Activated naive CD8-positive, alpha-beta T cell treated with anti-CD3 and anti-CD28 coated beads, Interleukin-2, amount 50 U/mL, for 16 hours (primary cell): ENCODE measurements around the gene CEP250.
"Not testable (repeated sequence)": the region's sequence is repeated elsewhere in the genome, so short reads cannot be mapped to it uniquely, and the experiment has no call there.

Experiments
- DNase-seq: peaks from one replicate; pipeline ENCODE4 v3.0.0-alpha.2; 2020; ENCODE audit warnings: low read depth, low spot score

CEP250 gene

DNA sequence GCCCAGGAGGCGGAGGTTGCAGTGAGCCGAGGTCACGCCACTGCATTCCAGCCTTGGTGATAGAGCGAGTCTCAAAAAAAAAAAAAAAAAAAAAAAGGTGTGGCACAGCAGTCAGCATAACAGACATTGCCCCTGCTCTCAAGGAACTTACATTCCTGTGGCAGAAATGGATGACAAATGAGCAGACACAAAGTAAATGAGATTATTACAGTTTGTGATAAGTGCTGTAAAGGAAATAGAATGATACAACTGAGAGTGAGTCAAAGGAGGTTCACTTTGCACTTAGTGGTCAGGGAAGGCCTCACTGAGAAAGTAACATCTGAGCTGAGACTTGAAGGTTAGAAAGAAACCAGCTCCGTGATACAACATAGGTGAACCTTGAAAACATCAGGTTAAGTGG, 36.4 kb downstream of the CEP250 start:
- DNase-seq: no peak

GRCh38 chr20:35492352-35492751, 37.0 kb downstream of the CEP250 start:
- no peak for DNase-seq

DNA sequence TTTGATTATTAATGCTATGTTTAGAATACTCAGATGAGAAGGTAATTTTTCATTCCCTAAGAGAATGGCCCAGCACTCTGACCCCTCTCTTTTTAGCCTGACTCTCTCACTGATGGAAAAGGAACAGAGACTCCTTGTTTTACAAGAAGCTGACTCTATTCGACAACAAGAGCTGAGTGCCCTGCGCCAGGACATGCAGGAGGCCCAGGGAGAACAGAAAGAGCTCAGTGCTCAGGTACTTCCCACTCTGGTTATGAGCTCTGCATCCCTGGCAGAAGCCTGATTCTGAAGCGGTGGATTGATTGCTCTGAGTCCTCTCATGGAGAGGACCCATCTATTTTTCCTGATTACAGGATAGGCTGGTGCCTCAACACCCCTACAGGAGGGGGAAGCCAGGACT, 41.1 kb downstream of the CEP250 start:
- DNase-seq: no peak

DNA sequence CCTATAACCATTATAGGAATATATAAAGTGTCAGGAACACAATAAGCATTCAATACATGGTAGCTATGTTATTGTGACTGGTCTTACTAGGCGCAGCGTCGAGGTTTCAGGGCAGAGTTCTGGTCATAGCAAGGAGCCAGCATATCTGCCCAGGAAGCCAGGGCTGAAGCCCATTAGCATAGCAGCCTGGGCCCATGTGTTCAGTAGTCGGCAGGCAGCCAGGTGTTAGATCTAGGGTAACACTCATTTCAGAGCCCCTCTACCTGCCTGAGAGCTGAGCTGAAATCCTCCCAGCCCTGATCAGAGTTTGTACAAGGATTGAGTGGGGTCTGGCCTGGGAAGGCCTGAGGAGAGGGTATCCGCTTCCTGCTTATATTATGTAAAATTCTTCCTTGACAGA, 41.9 kb downstream of the CEP250 start:
- DNase-seq: no peak

- no peak for DNase-seq
Measured at GRCh38 chr20:35497780-35498189, 42.4 kb downstream of the CEP250 start.

DNA sequence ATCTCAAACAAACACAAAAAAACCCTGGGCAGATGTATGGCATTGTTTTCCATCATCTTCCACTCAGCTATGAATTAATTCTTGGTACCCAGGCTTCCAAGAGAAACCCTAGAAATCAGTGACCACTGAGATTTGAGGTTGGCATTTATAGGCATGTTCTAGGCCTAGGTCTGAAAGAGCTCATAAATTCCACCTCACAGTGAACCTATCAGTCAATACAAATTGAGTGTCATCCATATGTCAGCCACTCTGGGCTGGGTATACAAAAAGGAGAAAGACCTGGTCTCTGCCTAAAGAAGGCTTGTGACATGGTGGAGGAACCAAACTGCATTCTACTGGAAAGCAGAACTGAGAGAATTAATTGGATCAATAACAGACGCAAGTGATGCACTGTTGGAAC, 43.9 kb downstream of the CEP250 start:
- DNase-seq: no peak

- no peak for DNase-seq
Measured at GRCh38 chr20:35502352-35502751, 47.0 kb downstream of the CEP250 start.

DNA sequence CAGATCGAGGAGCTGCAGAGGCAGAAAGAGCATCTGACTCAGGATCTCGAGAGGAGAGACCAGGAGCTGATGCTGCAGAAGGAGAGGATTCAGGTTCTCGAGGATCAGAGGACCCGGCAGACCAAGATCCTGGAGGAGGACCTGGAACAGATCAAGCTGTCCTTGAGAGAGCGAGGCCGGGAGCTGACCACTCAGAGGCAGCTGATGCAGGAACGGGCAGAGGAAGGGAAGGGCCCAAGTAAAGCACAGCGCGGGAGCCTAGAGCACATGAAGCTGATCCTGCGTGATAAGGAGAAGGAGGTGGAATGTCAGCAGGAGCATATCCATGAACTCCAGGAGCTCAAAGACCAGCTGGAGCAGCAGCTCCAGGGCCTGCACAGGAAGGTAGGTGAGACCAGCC, 47.9 kb downstream of the CEP250 start:
- DNase-seq: no peak

GRCh38 chr20:35503841-35504561, 48.6 kb downstream of the CEP250 start:
- no peak for DNase-seq

- no peak for DNase-seq
Measured at GRCh38 chr20:35504751-35505150, 49.4 kb downstream of the CEP250 start.

DNA sequence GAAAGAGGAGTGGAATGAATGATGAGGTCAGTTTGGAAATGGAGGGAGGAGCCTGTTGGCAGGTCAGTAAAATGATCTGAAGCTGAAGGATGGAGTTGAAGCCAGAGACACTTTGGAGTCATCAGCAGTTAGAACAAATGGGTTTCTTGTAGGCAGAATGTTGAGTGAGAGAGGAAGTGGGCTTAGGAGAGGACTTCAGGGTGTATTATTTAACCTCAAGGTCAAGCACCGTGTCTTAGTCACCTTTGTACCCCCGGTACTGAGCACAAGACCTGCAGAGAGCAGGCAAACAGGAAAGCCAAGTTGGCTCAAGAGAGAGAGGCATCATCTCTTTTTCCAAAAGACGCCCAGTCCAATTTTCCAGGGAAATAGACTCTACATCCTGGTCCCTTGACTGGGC, 50.8 kb downstream of the CEP250 start:
- no peak for DNase-seq

DNA sequence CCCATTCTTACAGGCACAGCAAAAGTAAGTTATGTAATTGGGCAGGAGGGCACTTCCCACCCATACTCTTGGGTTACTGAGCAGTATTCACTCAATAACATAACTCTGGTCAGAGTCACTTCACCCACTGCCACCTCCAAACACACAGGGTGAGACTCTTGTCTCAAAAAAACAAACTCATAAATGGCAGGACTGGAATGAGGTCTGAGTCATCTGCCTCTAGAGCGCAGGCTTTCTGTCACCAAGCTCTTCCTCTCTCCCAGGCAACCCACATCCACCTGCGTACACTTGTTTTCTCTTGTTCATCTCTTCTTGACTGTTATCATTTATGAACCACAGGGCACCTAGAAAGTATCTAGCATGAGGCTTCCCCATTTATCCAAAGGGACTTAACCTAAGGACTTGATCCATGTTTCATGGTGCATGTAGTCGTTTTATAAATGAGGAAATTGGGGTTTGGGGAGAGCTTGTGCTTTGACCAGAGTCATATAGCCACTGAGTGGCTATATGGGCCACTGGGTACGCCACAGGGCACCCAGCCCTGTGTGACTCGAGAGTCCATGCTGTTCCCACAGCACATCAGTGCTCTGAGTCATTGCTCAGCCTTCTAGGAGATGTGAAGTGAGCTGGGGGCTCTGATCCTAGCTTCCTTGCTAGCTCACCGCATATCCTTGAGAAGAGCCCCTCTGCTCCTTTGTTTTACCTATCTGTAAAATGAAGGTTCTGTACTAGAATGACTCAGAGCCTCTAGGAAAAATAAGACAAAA, 51.7 kb downstream of the CEP250 start:
- no peak for DNase-seq

- DNase-seq: no peak
Measured at GRCh38 chr20:35508493-35509218, 53.3 kb downstream of the CEP250 start.

GRCh38 chr20:35510951-35511735, 55.7 kb downstream of the CEP250 start:
- DNase-seq: no peak

GRCh38 chr20:35511814-35512420, 56.5 kb downstream of the CEP250 start:
- DNase-seq: no peak

DNA sequence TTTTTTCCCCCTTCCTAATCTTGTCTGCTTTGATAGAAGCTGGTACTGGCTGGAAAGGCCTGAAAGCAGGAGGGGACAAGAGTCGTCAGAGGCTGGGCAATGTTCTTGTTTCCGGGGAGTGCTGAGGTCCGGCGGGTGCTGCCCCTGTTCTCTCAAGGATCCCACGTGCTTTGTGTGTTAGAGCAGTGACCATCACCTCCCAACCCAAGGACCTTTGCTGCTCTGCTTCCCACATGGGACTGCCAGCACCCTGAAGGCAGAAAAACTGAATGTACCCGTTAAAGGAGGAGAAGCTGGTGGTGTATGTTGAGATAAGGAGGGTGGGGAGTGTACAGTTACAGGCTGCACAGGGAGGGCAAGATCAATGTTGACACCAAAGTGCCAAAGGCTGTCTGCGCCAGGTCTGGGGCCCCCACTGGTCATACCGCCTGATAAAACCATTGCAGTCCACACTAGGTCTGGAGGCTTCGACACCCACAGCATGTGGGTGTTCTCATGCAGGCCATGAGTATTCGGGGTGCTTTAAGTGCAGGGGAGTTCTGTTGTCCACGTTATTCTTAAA, 59.1 kb downstream of the CEP250 start:
- no peak for DNase-seq

DNA sequence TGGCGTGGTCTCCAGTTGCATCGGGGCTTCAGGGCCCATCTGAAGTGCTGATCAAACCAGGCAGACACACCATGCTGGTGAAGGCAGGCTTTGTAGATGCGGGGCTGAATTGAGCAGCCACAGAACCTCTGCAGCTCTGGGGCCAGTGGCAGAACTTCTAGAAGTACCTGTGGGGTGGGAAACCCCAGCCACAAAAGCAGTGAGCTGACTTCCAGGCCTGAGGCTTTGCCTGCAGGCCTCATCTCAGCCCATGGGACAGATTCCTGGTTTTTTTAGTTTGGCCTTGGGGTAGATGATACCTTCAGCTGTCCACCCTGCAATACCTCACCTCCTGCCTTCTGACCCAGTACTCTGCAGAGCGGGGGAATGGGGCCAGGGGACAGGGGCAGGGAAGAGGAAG, 59.9 kb downstream of the CEP250 start:
- no peak for DNase-seq

DNA sequence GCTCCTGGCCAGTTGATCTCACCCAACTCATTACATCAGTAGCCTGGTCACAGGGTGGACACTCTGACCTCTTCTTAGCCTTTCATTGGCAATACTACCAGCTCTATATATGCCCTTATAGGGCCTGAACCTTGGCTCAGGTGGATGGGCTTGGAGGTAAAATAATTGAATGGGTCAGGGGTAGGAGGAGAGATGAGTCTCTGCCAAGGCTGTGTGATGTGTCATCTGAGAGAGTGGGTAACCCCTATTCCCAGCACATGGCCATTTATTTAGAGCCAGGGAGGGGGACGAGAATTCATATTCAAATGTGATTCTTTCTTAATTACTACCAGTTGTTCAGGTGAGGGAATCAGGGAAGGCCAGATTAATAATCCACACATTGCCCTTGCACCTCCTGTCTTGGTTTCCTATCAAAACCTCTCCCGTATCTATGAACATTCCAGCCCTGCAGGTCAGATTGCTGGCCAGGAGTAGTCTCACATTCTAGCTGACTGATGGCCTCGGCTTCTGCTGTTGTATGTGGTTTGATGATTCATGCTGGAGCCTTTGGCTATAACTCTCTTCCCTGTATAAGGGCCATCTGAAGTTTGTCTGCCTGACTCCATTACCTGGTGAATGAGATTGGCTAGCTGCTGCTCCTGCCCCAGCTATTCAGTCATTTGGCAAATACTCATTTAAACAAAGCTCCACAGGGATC, 60.7 kb downstream of the CEP250 start:
- DNase-seq: no peak

DNA sequence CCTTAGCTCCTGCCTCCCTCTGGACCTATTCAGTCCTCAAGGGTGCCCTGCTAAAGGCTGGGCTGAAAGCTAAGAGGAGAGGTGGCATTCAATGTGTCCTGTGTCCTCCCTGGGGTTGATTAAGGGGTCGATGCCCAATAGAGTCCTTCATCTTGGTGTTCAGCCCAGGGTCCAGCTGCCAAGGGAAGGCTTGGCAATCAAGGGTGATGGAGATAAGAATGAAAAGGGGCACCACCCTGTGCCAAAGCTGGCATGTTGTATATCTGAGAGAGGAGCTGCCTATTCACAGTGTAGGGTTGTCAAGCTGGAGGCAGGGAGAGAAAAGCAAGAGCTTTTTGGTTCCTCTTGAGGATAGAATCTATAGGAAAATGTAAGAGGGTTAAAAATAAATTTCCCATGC, 61.7 kb downstream of the CEP250 start:
- DNase-seq: no peak

DNA sequence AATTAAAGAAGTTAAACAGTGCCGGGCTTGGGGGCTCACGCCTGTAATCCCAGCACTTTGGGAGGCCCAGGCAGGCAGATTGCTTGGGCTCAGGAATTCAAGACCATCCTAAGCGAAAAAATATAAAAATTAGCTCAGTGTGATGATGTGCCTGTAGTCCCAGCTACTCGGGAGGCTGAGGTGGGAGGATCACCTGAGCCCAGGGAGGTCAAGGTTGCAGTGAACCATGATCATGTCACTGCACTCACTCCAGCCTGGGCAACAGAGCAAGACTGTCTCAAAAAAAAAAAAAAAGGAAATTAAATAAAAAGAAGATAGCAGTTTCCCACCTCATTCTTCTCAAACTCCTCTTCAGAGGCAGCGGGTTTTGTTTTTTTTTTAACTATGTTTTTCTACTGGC, 62.4 kb downstream of the CEP250 start:
- DNase-seq: not testable (repeated sequence)
